GM23248 (cell line): ENCODE measurements around the gene GPR4.

Experiments used
- EZH2 ChIP-seq: fragments of 200-600 bp; sonication (generic); IDR thresholded peaks from 2 replicates; pipeline ENCODE4 v1.6.1; 2018; ENCODE audit warnings: antibody characterized with exemption, mild to moderate bottlenecking; ENCODE audit not compliant: insufficient read depth, poor library complexity, severe bottlenecking
- EZH2phosphoT487 ChIP-seq: fragments of 200-600 bp; sonication (generic); IDR thresholded peaks from 2 replicates; pipeline ENCODE4 v1.6.1; 2018; ENCODE audit warnings: antibody characterized with exemption, moderate library complexity, mild to moderate bottlenecking, low read depth; ENCODE audit not compliant: insufficient read depth

GRCh38 chr19:45576682-45577081, 25.3 kb downstream of the GPR4 start:
- TF ChIP-seq EZH2phosphoT487 (no peak), EZH2 (no peak)
